Coronary artery (tissue), 2 donors: Measurements from ENCODE around the gene SYT11.
A peak's percentile ranks its signal among the peaks of the same experiment; 100 is the strongest.

Experiments
- DNase-seq: peaks from one replicate; pipeline ENCODE4 v3.0.0-alpha.2; 2017; ENCODE audit warnings: low spot score
- H3K27ac ChIP-seq, 2 donors: fragments of 200-600 bp; sonication (generic); one replicate each; pipeline ENCODE4 v1.5.1; 2016 to 2019
- H3K4me3 ChIP-seq: fragments of 200-600 bp; sonication (generic); 2 replicates; pipeline ENCODE4 v1.5.1; 2016; ENCODE audit warnings: mild to moderate bottlenecking, moderate library complexity
- TF ChIP-seq, protein P1 (sequence below): fragments of 200-600 bp; sonication (generic); IDR thresholded peaks from one replicate; pipeline ENCODE4 v1.5.1; 2019; ENCODE audit warnings: antibody characterized with exemption

Gene SYT11

DNA sequence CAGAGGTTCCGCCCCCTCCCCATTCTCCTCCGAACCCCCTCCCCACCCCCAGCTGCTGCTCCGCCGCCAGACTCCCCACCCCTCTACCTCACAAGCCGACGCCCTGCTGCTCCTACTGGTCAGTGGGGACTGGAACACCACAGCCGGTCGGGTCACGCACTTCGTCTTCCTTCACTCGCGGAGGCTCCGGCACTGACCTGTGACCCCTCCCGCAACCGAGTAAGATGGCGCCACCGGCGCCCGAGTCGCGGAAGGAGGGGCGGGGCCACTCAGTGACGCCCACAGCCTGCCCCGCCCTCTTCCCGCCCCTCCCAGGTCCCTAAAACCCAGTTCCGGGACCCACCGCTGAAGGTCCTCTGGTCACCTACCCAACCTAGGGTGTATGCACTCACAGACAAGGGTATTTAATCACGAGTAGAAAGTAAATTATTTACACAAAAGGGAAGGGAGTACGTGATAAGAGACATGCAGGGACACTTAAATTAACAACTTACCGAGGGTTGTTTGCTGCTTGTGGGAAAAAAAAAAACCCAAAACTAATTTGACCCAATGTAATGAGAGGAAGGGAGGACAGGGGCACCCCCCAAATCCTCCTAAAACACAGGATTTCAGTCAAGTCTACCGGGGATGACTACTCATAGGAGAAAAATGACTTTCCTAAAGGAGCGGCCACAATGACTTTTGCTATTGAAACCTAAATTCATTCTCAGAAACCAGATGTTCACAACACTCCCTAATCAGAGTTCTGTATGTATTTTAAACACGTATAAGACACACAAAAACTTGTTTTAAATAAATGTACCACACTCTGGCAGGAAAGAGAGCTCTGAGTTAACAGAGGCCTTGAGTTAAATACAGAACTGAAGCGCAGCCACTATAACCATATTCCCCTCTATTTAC is 52.0 kb downstream of the SYT11 start, which contains the start of gene RIT1:
TSS of gene RIT1 (minus strand) at position 194 of the 900 bp plus-strand sequence. CDS start 588 bp downstream, outside the sequence.
- peak; percentile 92 for DNase-seq
- Histone ChIP-seq H3K27ac (peak within 1 kb of the TSS; percentile 89 to 98), H3K4me3 (peak within 1 kb of the TSS; percentile 90)
- TF ChIP-seq, protein P1, sequence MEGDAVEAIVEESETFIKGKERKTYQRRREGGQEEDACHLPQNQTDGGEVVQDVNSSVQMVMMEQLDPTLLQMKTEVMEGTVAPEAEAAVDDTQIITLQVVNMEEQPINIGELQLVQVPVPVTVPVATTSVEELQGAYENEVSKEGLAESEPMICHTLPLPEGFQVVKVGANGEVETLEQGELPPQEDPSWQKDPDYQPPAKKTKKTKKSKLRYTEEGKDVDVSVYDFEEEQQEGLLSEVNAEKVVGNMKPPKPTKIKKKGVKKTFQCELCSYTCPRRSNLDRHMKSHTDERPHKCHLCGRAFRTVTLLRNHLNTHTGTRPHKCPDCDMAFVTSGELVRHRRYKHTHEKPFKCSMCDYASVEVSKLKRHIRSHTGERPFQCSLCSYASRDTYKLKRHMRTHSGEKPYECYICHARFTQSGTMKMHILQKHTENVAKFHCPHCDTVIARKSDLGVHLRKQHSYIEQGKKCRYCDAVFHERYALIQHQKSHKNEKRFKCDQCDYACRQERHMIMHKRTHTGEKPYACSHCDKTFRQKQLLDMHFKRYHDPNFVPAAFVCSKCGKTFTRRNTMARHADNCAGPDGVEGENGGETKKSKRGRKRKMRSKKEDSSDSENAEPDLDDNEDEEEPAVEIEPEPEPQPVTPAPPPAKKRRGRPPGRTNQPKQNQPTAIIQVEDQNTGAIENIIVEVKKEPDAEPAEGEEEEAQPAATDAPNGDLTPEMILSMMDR: no peak

DNA sequence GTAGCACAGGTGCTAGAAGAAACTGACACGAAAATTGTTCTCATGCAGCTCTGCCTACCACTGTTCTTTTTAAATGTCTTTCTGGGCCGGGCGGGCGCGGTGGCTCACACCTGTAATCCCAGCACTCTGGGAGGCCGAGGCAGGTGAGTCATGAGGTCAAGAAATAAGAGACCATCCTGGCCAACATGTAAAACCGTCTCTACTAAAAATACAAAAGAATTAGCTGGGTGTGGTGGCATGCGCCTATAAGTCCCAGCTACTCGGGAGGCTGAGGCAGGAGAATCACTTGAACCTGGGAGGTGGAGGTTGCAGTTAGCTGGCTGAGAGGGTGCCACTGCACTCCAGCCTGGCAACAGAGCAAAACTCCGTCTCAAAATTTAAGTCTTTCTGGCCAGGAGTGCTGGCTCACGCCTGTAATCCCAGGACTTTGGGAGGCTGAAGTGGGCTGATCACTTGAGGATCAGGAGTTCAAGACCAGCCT is 52.7 kb downstream of the SYT11 start:
- TF ChIP-seq, protein P1: no peak
- H3K4me3 ChIP-seq: no peak overlapping the region
- DNase-seq: no peak
- H3K27ac ChIP-seq: peak overlapping the region; percentile 89 to 98

DNA sequence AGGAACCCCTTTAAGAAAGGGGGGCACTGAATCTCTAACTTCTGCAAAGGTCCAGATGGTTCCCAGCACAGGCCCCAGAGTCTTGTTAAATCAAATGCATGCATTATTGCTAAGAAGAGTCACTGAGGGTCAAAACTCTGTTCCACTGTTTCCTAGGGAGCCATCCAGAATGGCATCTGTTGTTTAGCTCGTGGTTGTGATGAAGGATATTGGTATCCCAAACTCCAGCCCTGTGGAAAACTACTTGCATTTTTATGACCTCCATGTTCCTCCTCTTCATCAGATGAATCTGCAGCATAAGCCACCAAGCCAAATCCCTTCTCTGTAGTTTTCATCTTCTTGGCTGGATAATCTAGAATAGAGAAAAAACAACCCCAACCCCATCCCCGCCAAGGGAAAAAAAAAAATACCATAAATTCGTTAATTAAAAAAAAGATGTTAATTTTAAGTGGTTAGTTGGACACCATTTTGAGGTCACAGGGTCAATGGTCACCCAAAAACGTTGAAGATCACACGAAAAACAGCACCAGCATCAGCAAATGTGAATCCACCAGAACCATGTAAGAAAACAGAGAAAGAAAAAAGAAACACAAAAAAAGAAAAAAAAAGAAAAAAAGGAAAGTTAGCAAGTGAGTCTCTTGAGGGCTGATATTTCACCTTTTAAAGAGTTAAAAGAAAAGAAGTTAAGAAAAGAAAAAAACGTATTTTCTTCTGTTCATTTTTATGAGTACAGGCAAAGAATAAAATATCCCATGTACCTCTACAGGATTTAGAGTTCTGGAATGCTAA is 54.8 kb downstream of the SYT11 start:
- DNase-seq: no peak
- TF ChIP-seq, protein P1: no peak
- Histone ChIP-seq H3K4me3 (no peak overlapping the region), H3K27ac (peak overlapping the region in 1 of 2 donors; percentile 39)

DNA sequence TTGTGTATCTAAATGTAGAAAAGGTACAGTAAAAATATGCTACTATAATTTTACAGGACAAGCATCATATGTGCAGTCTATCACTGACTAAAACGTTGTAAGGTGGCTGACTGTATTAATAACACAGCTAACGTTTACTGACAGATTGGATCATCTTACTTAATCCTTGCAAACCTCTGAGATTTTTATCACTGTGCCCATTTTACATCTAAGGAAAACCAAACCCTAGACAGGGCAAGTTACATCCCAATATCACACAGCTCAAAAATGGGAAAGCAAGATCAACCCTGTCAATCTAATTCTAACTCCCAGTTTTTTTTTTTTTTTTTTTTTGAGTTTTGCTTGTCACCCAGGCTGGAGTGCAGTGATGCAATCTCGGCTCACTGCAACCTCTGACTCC is 59.3 kb downstream of the SYT11 start:
- TF ChIP-seq, protein P1: no peak

DNA sequence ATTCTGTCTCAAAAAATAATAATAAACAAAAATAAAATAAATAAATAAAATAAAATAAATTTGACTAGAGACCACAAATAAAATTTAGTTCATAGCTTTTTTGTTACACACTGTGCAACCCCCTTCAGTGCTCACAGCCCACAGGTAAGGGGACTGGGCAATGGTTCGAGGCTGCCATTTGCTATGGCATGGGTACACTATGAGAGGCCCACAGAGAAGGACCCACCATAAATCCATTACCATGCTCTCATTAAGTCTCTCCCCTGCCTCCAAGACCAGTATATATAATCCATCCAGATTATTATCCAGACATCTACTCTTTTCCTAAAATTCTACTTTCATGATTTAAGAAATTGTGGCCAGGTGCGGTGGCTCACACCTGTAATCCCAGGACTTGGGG is 60.4 kb downstream of the SYT11 start:
- TF ChIP-seq, protein P1: no peak
- no peak overlapping the region for H3K27ac ChIP-seq
- DNase-seq: no peak

More for the DNA sequence above, 59.3 kb downstream of the SYT11 start:
- no peak for DNase-seq
- no peak overlapping the region for H3K4me3 ChIP-seq
- no peak overlapping the region for H3K27ac ChIP-seq

DNA sequence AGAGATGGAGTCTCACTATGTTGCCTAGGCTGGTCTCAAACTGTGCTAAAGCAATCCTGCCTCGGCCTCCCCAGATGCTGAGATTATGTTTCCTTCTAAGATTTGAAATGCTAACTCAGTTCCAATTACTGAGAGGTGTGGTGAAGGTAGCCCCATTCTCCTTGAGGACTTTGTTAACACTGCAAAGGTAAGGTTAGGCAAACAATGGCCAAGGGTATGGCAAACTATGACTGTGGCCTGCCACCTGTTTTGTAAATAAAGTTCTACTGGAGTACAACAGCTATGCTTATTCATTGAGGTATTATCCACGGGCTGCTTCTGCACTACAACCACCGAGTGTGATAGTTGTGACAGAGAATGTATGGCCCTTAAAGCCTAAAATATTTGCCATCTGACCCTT is 61.4 kb downstream of the SYT11 start:
- H3K4me3 ChIP-seq: no peak overlapping the region

More for the DNA sequence above, 60.4 kb downstream of the SYT11 start:
- H3K4me3 ChIP-seq: no peak overlapping the region

More for the DNA sequence above, 61.4 kb downstream of the SYT11 start:
- TF ChIP-seq, protein P1: no peak
- H3K27ac ChIP-seq: no peak overlapping the region
- no peak for DNase-seq
